GM12892 (cell line): Measurements from ENCODE around the gene EFL1.
"Not testable (repeated sequence)": the region's sequence is repeated elsewhere in the genome, so short reads cannot be mapped to it uniquely, and the experiment has no call there.

Source experiments
- POLR2A ChIP-seq: IDR thresholded peaks from 2 replicates; pipeline ENCODE4 v1.6.1; 2011; ENCODE audit warnings: low read depth, low read length, control low read depth
- POLR2AphosphoS5 ChIP-seq: IDR thresholded peaks from 2 replicates; pipeline ENCODE4 v1.6.1; 2011; ENCODE audit warnings: low read depth, low read length, control low read depth
- TAF1 ChIP-seq: IDR thresholded peaks from 2 replicates; pipeline ENCODE4 v1.6.1; 2011; ENCODE audit warnings: low read depth, mild to moderate bottlenecking, control low read depth, low read length, borderline replicate concordance

- TF ChIP-seq POLR2AphosphoS5, POLR2A, TAF1: not testable (repeated sequence)
Measured at GRCh38 chr15:82268454-82268853, 5.9 kb upstream of the EFL1 start.
